ENCODE results near the gene EPB41L3. TPM values are rescaled to one million over a fixed set of nuclear protein-coding genes. Genes with fewer than 3 reads are reported as not detected.

The EPB41L3 gene
- total RNA-seq, 1 experiment from 2014 or later, result 0.34 TPM

- TF ChIP-seq ATF3 (IDR thresholded peaks at IDR 0.05) (no peak), SIN3A (IDR thresholded peaks at IDR 0.05; ENCODE audit: low read depth) (no peak), EZH2phosphoT487 (IDR thresholded peaks at IDR 0.05; ENCODE audit: borderline replicate concordance) (no peak), MAX (IDR thresholded peaks at IDR 0.05) (no peak), FOSL1 (IDR thresholded peaks at IDR 0.05; ENCODE audit: low read depth) (no peak), CBX3 (IDR thresholded peaks at IDR 0.05; ENCODE audit: low read depth) (no peak)
Measured at GRCh38 chr18:5376986-5377385, 166.8 kb downstream of the EPB41L3 start (continued).

GRCh38 chr18:5370332-5370731 lies 173.5 kb downstream of the EPB41L3 start:
- no peaks in the 10 kb centered on the region for H3K79me2 ChIP-seq (ENCODE audit: insufficient read depth, low read length)
- no peak overlapping the region for H3K4me3 ChIP-seq (replicated peaks in 1 of 2; ENCODE audit: low read depth in 1 of 2, low read length in 2 of 2)
- H3K9me2 ChIP-seq (ENCODE audit: insufficient read depth), result no peaks in the 10 kb centered on the region
- no peak overlapping the region for H3K27ac ChIP-seq (ENCODE audit: low read depth, low read length)
- H2AFZ ChIP-seq (ENCODE audit: low read depth, low read length, poor library complexity, severe bottlenecking), result no peak overlapping the region
- intact Hi-C loops (cut with micrococcal nuclease), result no loop called here
- no TSS peak for BruUV-seq (replicated peaks)
- no peaks in the 10 kb centered on the region for H3K36me3 ChIP-seq (ENCODE audit: control insufficient read depth in 1 of 2, insufficient read depth in 2 of 2, low read length in 2 of 2)
- ChIA-PET RAD21 (ENCODE audit: low non-redundant PET in 1 of 2, low total read pairs in 2 of 2, uncharacterized antibody in 2 of 2, unreplicated experiment in 2 of 2) (no interaction called here), CTCF (no interaction called here), POLR2A (no interaction called here)
- H3K9ac ChIP-seq (ENCODE audit: low read length), result no peak overlapping the region
- H3K9me3 ChIP-seq (ENCODE audit: control insufficient read depth in 1 of 2, insufficient read depth in 1 of 2, low read depth in 1 of 2, low read length in 2 of 2), result peaks cover 7 to 20% of the 10 kb centered on the region in 2 experiments; a peak in 2 of 4 replicates
- H3K4me2 ChIP-seq (ENCODE audit: low read length), result no peak overlapping the region
- DNase-seq (ENCODE audit: low read depth, low spot score) (no peak), ATAC-seq (no peak)
- H4K20me1 ChIP-seq (ENCODE audit: insufficient read depth), result no peaks in the 10 kb centered on the region
- no peak for TF ChIP-seq EZH2 (IDR thresholded peaks at IDR 0.05)
- TF ChIP-seq SP1 (IDR thresholded peaks at IDR 0.05; ENCODE audit: low read depth), result no peak
- TF ChIP-seq ZNF274 (IDR thresholded peaks at IDR 0.05; ENCODE audit: low read depth, low read length), result no peak
- TF ChIP-seq RAD21 (IDR thresholded peaks at IDR 0.05; ENCODE audit: low read depth), result no peak
- no peak for TF ChIP-seq ATF3 (IDR thresholded peaks at IDR 0.05)
- no peak for TF ChIP-seq EGR1 (IDR thresholded peaks at IDR 0.05; ENCODE audit: low read depth)
- no peaks in the 10 kb centered on the region for H3K4me1 ChIP-seq (ENCODE audit: control insufficient read depth in 1 of 2, insufficient read depth in 2 of 2, low read length in 2 of 2)
- H3K27me3 ChIP-seq (ENCODE audit: insufficient read depth, low read length), result no peaks in the 10 kb centered on the region

Data from HCT116 (cell line).